ENCODE data around the gene GPR162. TPM values are rescaled to one million over a fixed set of nuclear protein-coding genes. Genes with fewer than 3 reads are reported as not detected.

GPR162 gene
- total RNA-seq, 3 donors from 2014 or later (not counting 1 experiment from before 2014, with no cell fraction given): 0.39 to 2.1 (median 0.68) TPM

DNA sequence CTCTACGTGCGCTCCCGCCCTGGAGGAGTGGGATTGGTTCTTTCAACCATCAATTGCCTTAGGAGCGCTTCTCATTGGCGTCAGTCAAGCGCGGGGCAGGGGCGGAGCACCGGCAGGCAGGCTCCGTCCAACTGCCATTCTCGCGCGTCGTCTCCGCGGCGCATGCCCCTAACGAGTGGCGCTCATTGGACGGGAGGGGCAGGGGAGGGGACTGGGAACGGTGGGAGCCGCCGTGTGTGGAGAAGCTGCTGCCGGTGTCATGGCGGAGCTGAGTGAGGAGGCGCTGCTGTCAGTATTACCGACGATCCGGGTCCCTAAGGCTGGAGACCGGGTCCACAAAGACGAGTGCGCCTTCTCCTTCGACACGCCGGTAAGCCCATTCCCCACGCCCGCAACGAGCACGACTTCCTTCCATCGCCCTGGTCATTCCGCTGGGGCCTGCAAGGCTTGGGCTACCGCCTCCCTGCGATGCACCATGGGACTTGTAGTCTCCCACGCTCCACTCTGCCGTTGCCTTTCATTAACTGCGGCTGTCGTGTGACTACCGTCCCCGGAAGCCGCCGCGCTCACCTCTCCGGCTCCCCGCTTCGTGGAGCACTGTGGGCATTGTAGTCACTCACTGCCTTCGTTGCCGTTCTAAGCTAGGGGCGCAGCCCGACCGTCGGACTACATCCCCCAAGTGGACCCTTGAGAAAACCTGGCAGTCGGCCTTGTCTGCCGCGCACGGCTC lies 30.5 kb downstream of the GPR162 start, which contains the start of gene USP5:
TSS of gene USP5 (plus strand) at position 230 of the 730 bp plus-strand sequence. CDS start at position 260, 30 bp downstream.
- TF ChIP-seq CTCF (IDR thresholded peaks at IDR 0.05): no peak
- Mint-ChIP-seq H3K36me3 (no peaks in the 10 kb centered on the region), H3K4me3 (peak within 1 kb of the TSS; percentile 91), H3K4me1 (peaks cover 8 to 43% of the 10 kb centered on the region in 2 donors), H3K27me3 (ENCODE audit: low read depth in 2 of 2) (no peaks in the 10 kb centered on the region), H3K9me3 (no peaks in the 10 kb centered on the region), H3K27ac (peak within 1 kb of the TSS; percentile 95 to 99)
- no peaks in the 10 kb centered on the region for H3K27me3 ChIP-seq (ENCODE audit: control insufficient read depth, insufficient read depth, low read length)
- peaks cover 22% of the 10 kb centered on the region for H3K4me1 ChIP-seq (ENCODE audit: control insufficient read depth, insufficient read depth, low read length)
- ATAC-seq: peak; percentile 79 to 92 (median 80)
- DNase-seq: peak; percentile 96 to 99
- WGBS (ENCODE audit: insufficient coverage): under 1% methylated on average over 65 of the region's 65 CpGs
- peak within 1 kb of the TSS; percentile 76 for H3K4me3 ChIP-seq (ENCODE audit: low read length)
- peak within 1 kb of the TSS; percentile 95 for H3K27ac ChIP-seq (ENCODE audit: low read length)
- peaks cover 14% of the 10 kb centered on the region for H3K36me3 ChIP-seq (ENCODE audit: control insufficient read depth, insufficient read depth, low read length)
- H3K9me3 ChIP-seq (ENCODE audit: control insufficient read depth, insufficient read depth, low read length): no peaks in the 10 kb centered on the region
- intact Hi-C loops (cut with micrococcal nuclease): loop anchor here (1.0 kb wide), 8 partner anchors 17 to 189 kb away; partner anchors contain the start of genes EMG1, ING4, LPCAT3 and MLF2

DNA sequence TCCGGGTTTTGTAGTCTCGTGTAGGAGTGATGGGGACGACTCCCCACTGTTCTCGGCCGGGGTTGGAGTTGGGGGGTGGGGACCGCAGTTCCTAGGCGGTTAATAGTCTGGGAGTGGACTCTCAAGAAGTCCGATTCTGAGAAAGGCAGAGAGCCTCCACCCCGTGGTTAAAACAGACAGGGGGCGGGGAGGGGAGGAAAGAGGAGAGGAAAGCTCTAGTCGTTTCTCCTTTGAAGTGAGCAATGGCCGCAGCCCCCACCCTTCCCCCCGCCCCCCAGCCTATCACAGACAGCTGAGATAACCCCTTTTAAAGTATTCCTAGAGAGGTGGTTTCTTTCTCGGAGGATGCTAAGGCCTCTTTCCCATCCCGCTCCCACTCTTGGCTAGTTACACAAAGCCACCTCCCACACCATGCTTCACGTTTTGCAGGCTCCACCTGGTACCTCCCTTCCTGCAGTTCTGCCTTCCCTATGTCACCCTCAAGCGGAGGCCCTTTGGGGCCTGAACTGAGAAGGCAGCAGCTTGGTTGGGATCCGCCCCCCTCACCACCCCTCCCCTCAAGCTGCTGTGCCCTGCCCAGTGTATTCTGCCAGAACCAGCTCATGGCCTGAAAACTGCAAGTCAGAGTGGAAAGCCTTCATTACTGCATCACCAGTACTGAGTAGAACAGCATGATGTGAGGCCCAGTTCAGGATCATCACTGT lies 31.2 kb downstream of the GPR162 start:
- Mint-ChIP-seq H3K4me3 (peak overlapping the region; percentile 91), H3K36me3 (no peaks in the 10 kb centered on the region), H3K27ac (peak overlapping the region; percentile 95 to 99), H3K27me3 (ENCODE audit: low read depth in 2 of 2) (no peaks in the 10 kb centered on the region), H3K9me3 (no peaks in the 10 kb centered on the region), H3K4me1 (peaks cover 8 to 43% of the 10 kb centered on the region in 2 donors)
- Histone ChIP-seq H3K9me3 (ENCODE audit: control insufficient read depth, insufficient read depth, low read length) (no peaks in the 10 kb centered on the region), H3K4me3 (ENCODE audit: low read length) (peak overlapping the region; percentile 76), H3K27me3 (ENCODE audit: control insufficient read depth, insufficient read depth, low read length) (no peaks in the 10 kb centered on the region), H3K27ac (ENCODE audit: low read length) (peak overlapping the region; percentile 20), H3K4me1 (ENCODE audit: control insufficient read depth, insufficient read depth, low read length) (peaks cover 22% of the 10 kb centered on the region), H3K36me3 (ENCODE audit: control insufficient read depth, insufficient read depth, low read length) (peaks cover 20% of the 10 kb centered on the region)
- WGBS (ENCODE audit: insufficient coverage): 0% methylated on average over 15 of the region's 18 CpGs
- intact Hi-C loops (cut with micrococcal nuclease): loop anchor here (1.0 kb wide), 8 partner anchors 16 to 190 kb away; partner anchors contain the start of genes EMG1, ING4, LPCAT3 and MLF2
- ATAC-seq (no peak), DNase-seq (peak in 1 of 2 donors; percentile 75)
- no peak for TF ChIP-seq CTCF (IDR thresholded peaks at IDR 0.05)

DNA sequence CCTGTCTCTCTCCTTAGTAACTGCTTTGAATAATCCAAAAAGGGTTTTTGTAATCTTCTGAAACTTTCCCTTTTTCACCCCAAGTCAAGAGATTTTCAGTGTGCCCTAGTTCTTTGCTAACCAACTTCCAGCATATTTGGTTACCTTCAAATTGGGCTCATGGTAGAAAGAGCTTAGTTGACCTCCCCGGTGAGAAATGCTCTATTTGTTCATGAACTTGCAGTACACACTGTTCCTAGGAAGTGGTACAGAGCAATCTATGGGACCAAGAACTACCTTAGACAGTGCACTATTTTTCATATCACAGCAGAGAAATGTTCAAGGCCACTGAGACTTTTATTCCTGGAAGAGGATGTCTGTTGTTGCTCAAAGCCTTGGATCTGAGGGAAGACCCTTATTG lies 32.0 kb downstream of the GPR162 start:
- Histone ChIP-seq H3K27ac (ENCODE audit: low read length) (no peak overlapping the region), H3K4me3 (ENCODE audit: low read length) (no peak overlapping the region), H3K9me3 (ENCODE audit: control insufficient read depth, insufficient read depth, low read length) (no peaks in the 10 kb centered on the region), H3K36me3 (ENCODE audit: control insufficient read depth, insufficient read depth, low read length) (peaks cover 29% of the 10 kb centered on the region), H3K4me1 (ENCODE audit: control insufficient read depth, insufficient read depth, low read length) (peaks cover 22% of the 10 kb centered on the region), H3K27me3 (ENCODE audit: control insufficient read depth, insufficient read depth, low read length) (no peaks in the 10 kb centered on the region)
- no peak for ATAC-seq
- no peak for TF ChIP-seq CTCF (IDR thresholded peaks at IDR 0.05)
- Mint-ChIP-seq H3K27me3 (ENCODE audit: low read depth in 2 of 2) (no peaks in the 10 kb centered on the region), H3K4me3 (peak overlapping the region; percentile 66), H3K27ac (peak overlapping the region; percentile 21 to 95), H3K4me1 (peaks cover 8 to 43% of the 10 kb centered on the region in 2 donors), H3K9me3 (no peaks in the 10 kb centered on the region), H3K36me3 (no peaks in the 10 kb centered on the region)
- 100% methylated on average over 1 of the region's 1 CpG for WGBS (ENCODE audit: insufficient coverage)
- intact Hi-C loops (cut with micrococcal nuclease): no loop called here
- DNase-seq: no peak
